Mesenchymal stem cell (in vitro differentiated cells and primary cell): Measurements from ENCODE around the gene KCNN2. TPM values are rescaled to one million over a fixed set of nuclear protein-coding genes. Genes with fewer than 3 reads are reported as not detected.

Experiments used
- DNase-seq: peaks from one replicate; pipeline ENCODE4 v3.0.0-alpha.2; 2013
- H2AFZ ChIP-seq: one replicate; pipeline ENCODE4 v1.6.1; 2013; ENCODE audit warnings: low read depth, mild to moderate bottlenecking, control low read depth, inconsistent platforms, low read length, moderate library complexity
- H2AK5ac ChIP-seq: 2 replicates; pipeline ENCODE4 v1.6.1; 2013; ENCODE audit warnings: low read length, moderate library complexity, mild to moderate bottlenecking, inconsistent platforms; ENCODE audit not compliant: severe bottlenecking
- H2BK120ac ChIP-seq: one replicate; pipeline ENCODE4 v1.6.1; 2013; ENCODE audit warnings: low read depth, mild to moderate bottlenecking, inconsistent platforms, low read length, moderate library complexity
- H2BK12ac ChIP-seq, 2 experiments: one replicate each; pipeline ENCODE4 v1.6.1; 2013; ENCODE audit warnings: inconsistent platforms in 2 of 2, low read length in 2 of 2, mild to moderate bottlenecking in 2 of 2, moderate library complexity in 2 of 2, control low read depth in 1 of 2
- H2BK15ac ChIP-seq: one replicate; pipeline ENCODE4 v1.6.1; 2013; ENCODE audit warnings: mild to moderate bottlenecking, low read depth, inconsistent platforms; ENCODE audit not compliant: poor library complexity, severe bottlenecking
- H2BK5ac ChIP-seq: 2 replicates; pipeline ENCODE4 v1.6.1; 2013; ENCODE audit warnings: low read depth, mild to moderate bottlenecking, low read length, control low read depth, inconsistent platforms; ENCODE audit not compliant: poor library complexity, severe bottlenecking
- H3K14ac ChIP-seq, 2 experiments: one replicate each; pipeline ENCODE4 v1.6.1; 2013; ENCODE audit warnings: inconsistent platforms in 2 of 2, low read length in 2 of 2, control low read depth in 1 of 2, mild to moderate bottlenecking in 1 of 2, moderate library complexity in 1 of 2
- H3K18ac ChIP-seq, 2 experiments: one replicate each; pipeline ENCODE4 v1.6.1; 2013; ENCODE audit warnings: inconsistent platforms in 2 of 2, low read length in 2 of 2, control low read depth in 1 of 2, low read depth in 1 of 2, mild to moderate bottlenecking in 1 of 2
- H3K23ac ChIP-seq, 2 experiments: one replicate each; pipeline ENCODE4 v1.6.1; 2013; ENCODE audit warnings: inconsistent platforms in 2 of 2, low read length in 2 of 2, mild to moderate bottlenecking in 2 of 2, moderate library complexity in 2 of 2, control low read depth in 1 of 2
- H3K27ac ChIP-seq: 2 replicates; pipeline ENCODE4 v1.5.1; 2013; ENCODE audit warnings: mild to moderate bottlenecking, moderate library complexity, low read length, control low read depth, inconsistent platforms; ENCODE audit not compliant: poor library complexity, severe bottlenecking
- H3K27me3 ChIP-seq, 2 experiments: 2 replicates each; pipeline versions ENCODE4 v1.6.1 to v1.7.0; 2013; ENCODE audit warnings: low read length in 2 of 2, mild to moderate bottlenecking in 2 of 2, moderate library complexity in 2 of 2, control low read depth in 1 of 2, inconsistent platforms in 1 of 2; ENCODE audit not compliant: control insufficient read depth in 1 of 2, insufficient read depth in 1 of 2
- H3K36me3 ChIP-seq, 2 experiments: 2 replicates each; pipeline versions ENCODE4 v1.6.1 to v1.7.0; 2013; ENCODE audit warnings: low read length in 2 of 2, control low read depth in 1 of 2, inconsistent platforms in 1 of 2, low read depth in 1 of 2, mild to moderate bottlenecking in 1 of 2; ENCODE audit not compliant: insufficient read depth in 2 of 2, control insufficient read depth in 1 of 2
- H3K4ac ChIP-seq, 2 experiments: one replicate each; pipeline ENCODE4 v1.6.1; 2013; ENCODE audit warnings: inconsistent platforms in 2 of 2, low read length in 2 of 2, mild to moderate bottlenecking in 2 of 2, moderate library complexity in 2 of 2, control low read depth in 1 of 2, low read depth in 1 of 2
- H3K4me1 ChIP-seq: 2 replicates; pipeline ENCODE4 v1.6.1; 2013; ENCODE audit warnings: low read depth, low read length, control low read depth; ENCODE audit not compliant: control insufficient read depth, insufficient read depth
- H3K4me2 ChIP-seq: 2 replicates; pipeline ENCODE4 v1.6.1; 2013; ENCODE audit warnings: low read length, mild to moderate bottlenecking, inconsistent platforms; ENCODE audit not compliant: poor library complexity, severe bottlenecking
- H3K4me3 ChIP-seq, 2 experiments: 2 replicates each; pipeline versions ENCODE4 v1.5.1 to v1.7.0; 2013; ENCODE audit warnings: low read length in 2 of 2, mild to moderate bottlenecking in 2 of 2, control low read depth in 1 of 2, low read depth in 1 of 2; ENCODE audit not compliant: insufficient read depth in 1 of 2
- H3K79me1 ChIP-seq: replicated peaks from 2 replicates; pipeline ENCODE4 v1.6.1; 2013; ENCODE audit warnings: mild to moderate bottlenecking, control low read depth, low read length, inconsistent platforms; ENCODE audit not compliant: poor library complexity, severe bottlenecking
- H3K9ac ChIP-seq: 2 replicates; pipeline ENCODE4 v1.7.0; 2013; ENCODE audit warnings: mild to moderate bottlenecking, low read length, moderate library complexity
- H3K9me3 ChIP-seq: 2 replicates; pipeline ENCODE4 v1.7.0; 2013; ENCODE audit warnings: mild to moderate bottlenecking, low read length; ENCODE audit not compliant: control insufficient read depth
- H4K8ac ChIP-seq: one replicate; pipeline ENCODE4 v1.6.1; 2013; ENCODE audit warnings: inconsistent platforms, mild to moderate bottlenecking, low read length, moderate library complexity
- H4K91ac ChIP-seq: one replicate; pipeline ENCODE4 v1.6.1; 2013; ENCODE audit warnings: mild to moderate bottlenecking, low read length, inconsistent platforms
- WGBS: methylation state at CpG from one replicate; pipeline ENCODE4 v1.1.7; 2013; ENCODE audit warnings: mixed read lengths; 5-methylcytosine and 5-hydroxymethylcytosine counted together
- polyA plus RNA-seq, 2 experiments: library from polyadenylated mRNA; stranded (reverse); fragments of 200-250 nt; gene quantifications; one replicate each; pipeline ENCODE4 v1.2.3, GENCODE V29; 2013

Gene KCNN2
- 1.4 TPM for polyA plus RNA-seq (2013, experiment 1 of 2)
- polyA plus RNA-seq (2013, experiment 2 of 2): 1.5 TPM

- H2BK120ac ChIP-seq: no peak within 1 kb of the TSS
- peak within 1 kb of the TSS in 1 of 2 experiments; percentile 20 for H3K14ac ChIP-seq
- under 1% methylated on average over 33 of the region's 33 CpGs for WGBS
- H3K4me3 ChIP-seq: peak within 1 kb of the TSS; percentile 59
- H3K79me1 ChIP-seq: no peaks in the 10 kb centered on the region
- H4K8ac ChIP-seq: peak within 1 kb of the TSS; percentile 77
- H2AFZ ChIP-seq: peak within 1 kb of the TSS; percentile 94
- H3K27ac ChIP-seq: no peak within 1 kb of the TSS
- no peak within 1 kb of the TSS for H2BK5ac ChIP-seq
- H3K4me2 ChIP-seq: peak within 1 kb of the TSS; percentile 97
- DNase-seq: peak; percentile 75
- no peak within 1 kb of the TSS for H2BK12ac ChIP-seq
- H3K9ac ChIP-seq: no peak within 1 kb of the TSS
- no peak within 1 kb of the TSS for H3K4ac ChIP-seq
- peak within 1 kb of the TSS; percentile 5 for H2BK15ac ChIP-seq
- H3K9me3 ChIP-seq: no peaks in the 10 kb centered on the region
- H2AK5ac ChIP-seq: no peak within 1 kb of the TSS
- H3K23ac ChIP-seq: no peak within 1 kb of the TSS
- no peaks in the 10 kb centered on the region for H3K36me3 ChIP-seq
- peak within 1 kb of the TSS in 1 of 2 experiments; percentile 49 for H3K18ac ChIP-seq
- no peak within 1 kb of the TSS for H4K91ac ChIP-seq
- H3K27me3 ChIP-seq: peaks cover 45 to 64% of the 10 kb centered on the region in 2 experiments
- H3K4me1 ChIP-seq: peaks cover 30% of the 10 kb centered on the region
Observed at GRCh38 chr5:114361724-114362196, at the start of gene KCNN2. Gene KCNN2 (plus strand): TSS chr5:114362070. CDS start chr5:114362140, 70 bp downstream.

DNA sequence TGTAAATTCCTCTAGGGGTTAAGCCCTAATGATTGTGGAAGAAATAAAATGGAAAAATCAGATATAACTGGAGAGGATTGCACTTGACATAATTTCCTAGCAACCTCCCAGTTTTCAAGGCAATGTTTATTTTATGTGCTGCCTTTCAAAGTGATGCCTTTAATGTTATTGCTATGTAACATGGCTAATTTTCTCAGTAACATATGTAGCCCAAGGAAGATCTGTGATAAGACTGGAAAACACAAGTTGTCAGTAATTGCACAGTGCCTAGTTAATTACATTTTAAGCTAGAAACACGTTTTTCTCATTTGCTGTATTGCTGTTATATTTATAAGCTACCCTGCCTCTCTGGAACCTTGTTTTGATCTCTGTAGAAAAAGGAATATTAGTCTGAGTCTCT, 49.2 kb upstream of the KCNN2 start:
- Histone ChIP-seq H3K14ac (no peak overlapping the region), H2AK5ac (no peak overlapping the region), H3K9me3 (no peaks in the 10 kb centered on the region), H2BK12ac (no peak overlapping the region), H3K27me3 (no peaks in the 10 kb centered on the region), H2BK15ac (no peak overlapping the region), H3K23ac (no peak overlapping the region), H2BK120ac (no peak overlapping the region), H3K79me1 (no peaks in the 10 kb centered on the region), H3K27ac (no peak overlapping the region), H3K4me3 (no peak overlapping the region), H3K36me3 (no peaks in the 10 kb centered on the region), H4K91ac (no peak overlapping the region), H3K4ac (no peak overlapping the region), H3K18ac (no peak overlapping the region), H4K8ac (no peak overlapping the region), H2AFZ (no peak overlapping the region), H3K4me2 (no peak overlapping the region), H3K9ac (no peak overlapping the region), H3K4me1 (no peaks in the 10 kb centered on the region), H2BK5ac (no peak overlapping the region)
- DNase-seq: no peak
- WGBS: no CpG with 5 or more reads among the region's 1 CpG

- Histone ChIP-seq H3K4me3 (no peak overlapping the region), H2BK5ac (no peak overlapping the region), H3K9ac (no peak overlapping the region), H3K4me2 (no peak overlapping the region), H3K27ac (no peak overlapping the region), H2BK15ac (no peak overlapping the region), H3K23ac (no peak overlapping the region), H3K9me3 (no peaks in the 10 kb centered on the region), H2BK12ac (no peak overlapping the region), H4K91ac (no peak overlapping the region), H3K27me3 (no peaks in the 10 kb centered on the region), H2AK5ac (no peak overlapping the region), H4K8ac (no peak overlapping the region), H3K4ac (no peak overlapping the region), H3K14ac (no peak overlapping the region), H3K18ac (no peak overlapping the region), H2AFZ (no peak overlapping the region), H3K4me1 (no peaks in the 10 kb centered on the region), H2BK120ac (no peak overlapping the region), H3K79me1 (no peaks in the 10 kb centered on the region), H3K36me3 (no peaks in the 10 kb centered on the region)
- no peak for DNase-seq
- WGBS: no CpG with 5 or more reads among the region's 2 CpGs
Observed at GRCh38 chr5:114314061-114314460, 47.8 kb upstream of the KCNN2 start.

DNA sequence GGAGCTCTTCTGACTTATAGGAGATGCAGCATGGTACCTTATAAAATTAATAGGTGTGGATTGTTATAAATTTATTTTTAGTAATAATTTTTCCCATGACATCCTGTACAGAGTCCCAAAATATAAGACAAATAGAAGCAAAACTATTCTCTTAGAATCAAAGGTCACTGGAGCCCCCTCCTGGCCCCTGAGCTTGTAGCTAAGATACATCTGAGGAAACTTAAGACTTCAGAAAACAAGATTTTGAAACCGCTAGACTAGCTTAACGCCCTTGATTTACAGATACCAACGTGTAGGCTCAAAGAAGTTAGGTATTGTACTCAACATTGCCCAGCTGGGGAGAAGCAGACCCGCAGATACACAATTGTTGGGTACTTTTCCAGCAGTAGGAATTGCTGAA, 45.7 kb upstream of the KCNN2 start:
- Histone ChIP-seq H3K9ac (no peak overlapping the region), H2AFZ (no peak overlapping the region), H3K4me1 (no peaks in the 10 kb centered on the region), H3K79me1 (no peaks in the 10 kb centered on the region), H3K27ac (no peak overlapping the region), H2BK5ac (no peak overlapping the region), H2BK15ac (no peak overlapping the region), H3K4me3 (no peak overlapping the region), H2AK5ac (no peak overlapping the region), H3K18ac (no peak overlapping the region), H4K8ac (no peak overlapping the region), H3K4ac (no peak overlapping the region), H2BK12ac (no peak overlapping the region), H3K4me2 (no peak overlapping the region), H3K27me3 (no peaks in the 10 kb centered on the region), H2BK120ac (no peak overlapping the region), H3K36me3 (no peaks in the 10 kb centered on the region), H3K14ac (no peak overlapping the region), H3K23ac (no peak overlapping the region), H3K9me3 (no peaks in the 10 kb centered on the region), H4K91ac (no peak overlapping the region)
- DNase-seq: no peak
- 54% methylated on average over 3 of the region's 4 CpGs for WGBS
